NCI-H187 treated with DMSO at 0.1 percent for 48 hours (cell line): ENCODE data around the gene ZNF335.

Experiments
- DNase-seq: peaks from one replicate; lab custom pipeline; 2025; lab: John Stamatoyannopoulos, UW

Gene ZNF335

GRCh38 chr20:45951925-45952834, 19.8 kb downstream of the ZNF335 start:
- no peak for DNase-seq

DNA sequence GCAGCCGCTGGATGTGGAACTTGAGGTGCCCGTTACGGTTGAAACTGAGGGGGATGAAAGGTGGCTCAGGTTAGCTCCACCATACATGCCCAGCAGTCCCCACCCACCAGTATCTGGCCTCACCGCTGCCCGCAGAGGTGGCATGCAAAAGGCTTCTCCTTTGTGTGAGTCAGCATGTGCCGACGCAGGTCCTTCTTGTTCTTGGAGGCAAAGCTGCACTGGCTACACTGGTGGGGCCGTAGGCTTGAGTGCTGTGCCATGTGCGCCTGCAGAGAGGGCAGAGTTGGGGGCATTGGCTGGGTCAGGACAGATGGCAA, 21.7 kb downstream of the ZNF335 start:
- DNase-seq = no peak

DNA sequence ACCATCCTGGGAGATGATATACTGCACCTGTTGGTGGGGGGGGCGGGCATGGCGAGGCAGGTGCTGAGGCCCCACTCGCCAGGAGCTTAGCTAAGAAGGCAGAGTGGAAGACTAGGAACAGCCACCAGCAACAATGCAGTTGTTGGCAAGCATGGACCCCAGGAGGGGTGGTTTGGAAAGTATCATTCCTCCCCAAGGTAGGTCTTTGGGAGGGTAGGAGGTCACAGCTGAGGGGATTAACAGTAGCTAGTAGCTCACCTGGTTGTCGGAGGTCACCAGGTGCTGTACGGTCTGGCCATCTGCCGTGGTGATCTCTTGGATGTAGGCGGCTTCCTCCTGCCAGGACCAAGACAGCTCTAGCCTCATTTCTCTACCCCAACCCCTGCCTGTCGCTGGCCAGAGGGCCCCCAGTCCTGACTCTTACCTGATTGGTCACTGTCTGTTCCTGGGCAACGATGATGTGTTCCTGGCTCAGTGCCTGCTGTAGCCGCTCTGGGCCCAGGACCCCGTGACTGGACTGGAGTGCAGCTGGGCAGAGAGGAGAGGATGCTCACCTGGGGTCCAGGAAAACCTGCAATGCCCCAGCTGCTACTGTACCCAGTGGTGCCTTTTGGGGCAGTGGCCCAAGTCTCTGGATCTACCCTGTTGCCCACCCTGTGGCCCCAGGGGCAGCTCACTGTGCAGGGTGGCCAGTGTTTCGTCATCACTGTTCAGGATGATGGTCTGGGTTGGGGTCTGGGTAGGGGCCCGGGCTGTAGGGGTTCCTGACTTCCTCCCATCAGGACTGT, 22.3 kb downstream of the ZNF335 start:
- no peak for DNase-seq

- DNase-seq = no peak
Measured at GRCh38 chr20:45948742-45949541, 23.1 kb downstream of the ZNF335 start.

DNA sequence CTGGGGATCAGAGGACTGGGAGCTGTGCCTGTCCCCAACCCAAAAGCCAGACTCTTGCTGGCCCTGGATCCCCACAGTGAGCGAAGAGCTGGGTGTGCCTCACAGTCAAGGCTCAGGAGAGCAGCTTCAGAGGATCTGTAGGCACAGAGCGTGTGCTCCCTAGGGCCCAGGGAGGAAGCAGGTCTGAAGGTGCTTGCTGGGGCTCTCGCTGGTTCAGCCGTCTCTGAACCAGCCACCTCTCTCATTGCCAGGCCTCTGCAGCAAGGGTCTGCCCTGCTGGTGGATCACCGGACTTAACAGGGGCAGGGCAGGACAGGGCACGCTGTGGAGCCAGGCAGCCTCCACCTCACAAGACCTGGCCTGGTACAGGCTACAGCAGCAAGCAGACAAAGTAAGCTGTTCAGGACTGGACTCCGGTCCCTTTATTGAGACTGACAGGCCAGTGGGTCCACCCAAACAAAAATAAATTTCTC, 23.7 kb downstream of the ZNF335 start:
- DNase-seq = no peak

DNA sequence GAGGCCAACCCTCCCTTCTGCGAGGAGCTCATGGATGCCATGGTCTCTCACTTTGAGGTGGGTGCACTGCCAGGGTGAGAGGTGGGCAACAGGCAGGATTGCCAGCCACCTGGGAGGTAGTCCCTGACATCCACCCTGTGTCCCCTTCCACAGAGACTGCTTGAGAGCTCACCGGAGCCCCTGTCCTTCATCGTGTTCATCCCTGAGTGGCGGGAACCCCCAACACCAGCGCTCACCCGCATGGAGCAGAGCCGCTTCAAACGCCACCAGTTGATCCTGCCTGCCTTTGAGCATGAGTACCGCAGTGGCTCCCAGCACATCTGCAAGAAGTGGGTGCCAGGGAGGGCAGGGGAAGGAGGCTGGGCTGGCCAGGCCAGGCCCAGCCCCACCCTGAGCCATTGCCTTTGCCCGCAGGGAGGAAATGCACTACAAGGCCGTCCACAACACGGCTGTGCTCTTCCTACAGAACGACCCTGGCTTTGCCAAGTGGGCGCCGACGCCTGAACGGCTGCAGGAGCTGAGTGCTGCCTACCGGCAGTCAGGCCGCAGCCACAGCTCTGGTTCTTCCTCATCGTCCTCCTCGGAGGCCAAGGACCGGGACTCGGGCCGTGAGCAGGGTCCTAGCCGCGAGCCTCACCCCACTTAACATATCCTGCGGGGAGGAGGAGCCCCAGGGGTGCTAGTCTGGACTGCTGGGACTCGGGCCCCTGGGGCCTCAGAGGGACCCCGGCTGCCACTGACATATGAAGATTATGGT, 24.7 kb downstream of the ZNF335 start:
- DNase-seq = no peak

DNA sequence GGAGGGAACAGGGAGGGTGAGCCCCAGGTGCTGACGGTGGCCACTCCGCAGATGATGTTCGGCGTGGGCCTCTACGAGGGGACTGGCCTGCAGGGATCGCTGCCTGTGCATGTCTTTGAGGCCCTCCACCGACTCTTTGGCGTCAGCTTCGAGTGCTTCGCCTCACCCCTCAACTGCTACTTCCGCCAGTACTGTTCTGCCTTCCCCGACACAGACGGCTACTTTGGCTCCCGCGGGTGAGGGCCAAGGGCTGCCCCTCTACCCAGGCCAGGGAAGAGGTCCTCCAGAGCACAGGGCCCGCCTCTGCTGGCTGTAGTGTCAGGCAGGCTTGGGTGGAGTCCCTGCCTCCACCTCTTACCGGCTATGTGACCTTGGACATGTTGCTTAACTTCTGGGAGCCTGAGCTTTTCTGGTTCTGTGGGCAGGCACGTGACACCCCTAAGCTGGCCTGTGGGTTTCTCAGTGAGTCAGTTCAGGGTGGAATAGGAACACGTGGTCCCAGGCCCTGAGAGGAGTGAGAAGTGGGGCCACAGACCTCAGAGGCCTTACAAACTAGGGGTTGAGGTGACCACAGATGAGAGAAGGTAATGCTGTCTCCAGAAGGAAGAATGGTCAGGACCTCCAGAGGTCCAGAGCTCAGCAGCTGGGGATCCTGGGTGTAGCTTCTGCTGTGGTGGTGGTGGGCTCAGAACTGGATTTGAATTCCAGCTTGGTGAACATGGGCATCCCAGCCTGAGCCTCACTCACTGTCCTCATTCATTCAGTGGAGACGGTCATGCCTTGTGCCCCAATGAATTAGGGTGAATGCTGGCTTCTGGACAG, 25.6 kb downstream of the ZNF335 start:
- DNase-seq = no peak

GRCh38 chr20:45945678-45946148, 26.3 kb downstream of the ZNF335 start:
- DNase-seq = no peak

DNA sequence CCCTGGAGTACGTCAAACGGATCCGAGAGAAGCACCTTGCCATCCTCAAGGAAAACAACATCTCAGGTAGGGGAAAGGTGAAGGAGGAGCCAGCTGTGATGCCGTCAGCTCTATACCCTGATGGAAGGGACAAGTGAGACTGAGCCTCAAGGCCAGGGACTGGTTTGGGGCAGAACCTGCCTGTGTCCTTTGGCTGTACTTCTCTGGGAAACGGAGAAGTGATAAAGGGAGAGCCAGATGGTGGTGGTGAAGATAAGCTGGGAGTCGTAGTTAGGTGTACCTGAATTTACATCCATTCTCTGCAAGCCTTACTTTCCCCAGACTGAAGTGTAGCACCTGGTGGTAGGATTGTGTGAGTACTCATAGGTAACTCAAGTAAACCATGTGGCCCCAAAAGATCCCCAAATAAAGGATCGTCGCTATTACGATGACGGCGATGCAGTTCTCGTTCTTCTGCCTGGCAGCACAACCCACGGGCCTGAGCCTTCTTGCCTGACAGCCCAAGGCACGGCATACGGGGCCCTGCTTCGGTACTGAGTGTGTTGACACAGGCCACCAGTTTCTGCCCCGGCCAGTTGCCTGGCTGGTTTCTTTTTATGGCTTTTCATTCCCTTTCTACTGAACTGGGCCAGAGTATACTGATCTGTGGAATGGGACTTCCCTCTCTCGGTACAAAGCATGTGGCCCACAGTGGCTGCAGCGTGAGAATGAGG, 26.9 kb downstream of the ZNF335 start:
- no peak for DNase-seq

DNA sequence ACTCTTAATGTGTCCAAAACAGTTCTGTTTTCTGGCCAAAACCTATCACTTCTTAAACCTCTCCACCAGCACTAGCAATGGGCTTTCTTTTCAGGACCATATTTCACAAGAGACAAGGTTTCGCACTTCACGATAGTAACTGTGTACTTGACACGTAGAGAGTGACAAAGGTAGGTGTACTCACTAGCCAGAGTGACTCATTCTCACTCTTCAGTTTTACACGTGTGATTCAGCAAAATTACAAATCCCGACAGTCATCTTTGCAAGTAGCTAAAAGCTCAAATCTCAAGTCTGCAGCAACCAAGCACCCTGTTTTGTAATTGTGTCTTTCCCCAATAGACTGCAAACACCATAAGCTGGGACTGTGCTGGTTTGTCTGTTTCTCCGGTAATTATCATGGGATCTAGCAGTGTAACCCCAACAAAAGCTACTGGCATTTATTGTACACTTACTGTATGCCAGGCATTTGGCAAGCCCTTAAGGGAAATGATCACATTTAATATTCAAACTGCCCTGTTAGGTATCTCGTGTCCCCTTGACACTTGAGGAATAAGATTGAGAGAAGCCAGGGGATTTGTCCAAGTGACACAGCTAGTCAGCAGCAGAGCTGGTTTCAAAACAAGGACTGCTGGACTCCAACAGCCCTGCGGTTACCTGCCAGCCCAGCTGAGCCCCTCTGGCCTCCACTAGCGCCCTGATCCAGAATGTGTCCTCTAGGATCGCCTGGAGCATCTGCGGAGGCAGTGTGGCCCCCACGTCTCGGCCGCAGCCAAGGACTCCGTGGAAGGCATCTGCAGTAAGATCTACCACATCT, 27.6 kb downstream of the ZNF335 start:
- no peak for DNase-seq

- DNase-seq = no peak
Measured at GRCh38 chr20:45943613-45944012, 28.4 kb downstream of the ZNF335 start.

- DNase-seq = no peak
Measured at GRCh38 chr20:45940469-45940868, 31.5 kb downstream of the ZNF335 start.

- no peak for DNase-seq
Measured at GRCh38 chr20:45940053-45940452, 31.9 kb downstream of the ZNF335 start.

DNA sequence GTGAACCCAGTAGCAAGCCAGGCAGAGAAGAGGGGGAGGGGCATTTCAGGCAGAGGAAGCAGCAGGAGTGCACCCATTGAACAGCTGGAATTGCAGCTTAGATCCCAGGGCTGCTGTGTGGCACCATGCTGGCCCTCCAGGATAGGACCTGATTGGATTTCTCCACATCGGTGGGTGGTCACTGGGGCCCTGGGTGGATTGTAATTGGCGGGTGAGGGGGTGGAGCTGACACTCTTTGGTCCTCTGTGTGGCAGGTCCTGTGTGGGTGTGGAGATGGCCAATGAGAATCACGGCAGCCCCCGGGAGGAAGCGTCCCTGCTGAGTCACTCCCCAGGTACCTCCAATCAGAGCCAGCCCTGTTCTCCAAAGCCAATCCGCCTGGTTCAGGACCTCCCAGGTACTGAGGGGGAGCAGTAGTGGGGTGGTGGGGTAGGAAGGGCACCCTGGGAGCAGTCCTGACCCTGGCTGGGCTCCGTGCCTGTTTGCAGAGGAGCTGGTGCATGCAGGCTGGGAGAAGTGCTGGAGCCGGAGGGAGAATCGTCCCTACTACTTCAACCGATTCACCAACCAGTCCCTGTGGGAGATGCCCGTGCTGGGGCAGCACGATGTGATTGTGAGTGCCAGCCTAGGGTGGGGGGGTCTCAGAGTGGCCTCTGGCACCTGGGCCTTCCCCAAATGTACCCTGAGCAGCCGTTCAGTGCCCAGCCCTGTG, 33.1 kb downstream of the ZNF335 start:
- no peak for DNase-seq

DNA sequence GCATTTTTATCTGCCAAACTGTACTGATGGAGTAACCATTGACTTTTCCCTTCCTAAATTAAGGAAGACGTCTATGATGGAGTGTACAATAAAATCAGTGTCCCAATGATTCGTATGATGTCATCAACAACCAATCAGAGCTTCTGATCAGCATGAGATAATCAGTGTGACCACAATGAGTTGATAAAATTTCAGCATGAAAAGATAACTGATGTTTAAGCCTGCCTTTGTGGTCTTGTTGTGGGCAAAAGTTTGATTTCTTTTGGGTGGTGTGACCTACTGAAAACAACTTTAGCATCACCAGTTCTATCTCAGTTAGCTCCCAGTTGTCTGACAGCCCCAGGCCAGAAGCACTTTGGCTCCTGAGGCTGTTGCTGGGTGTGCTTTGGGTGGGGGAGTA, 34.2 kb downstream of the ZNF335 start:
- no peak for DNase-seq

- DNase-seq = no peak
Measured at GRCh38 chr20:45935416-45936046, 36.5 kb downstream of the ZNF335 start.

- DNase-seq = peak; percentile 50
Measured at GRCh38 chr20:45934586-45935415, 37.2 kb downstream of the ZNF335 start, which contains the start of gene PCIF1. TSS of gene PCIF1 (plus strand) at chr20:45934683. CDS start at chr20:45939000, 4,317 bp downstream.
